Measurements from ENCODE around the gene LRATD1.
"Not testable (repeated sequence)": the region's sequence is repeated elsewhere in the genome, so short reads cannot be mapped to it uniquely, and the experiment has no call there.

GRCh38 chr2:14622550-14622939 lies 10.0 kb upstream of the LRATD1 start:
- TF ChIP-seq CTCF (IDR thresholded peaks at IDR 0.05 in 2 of 3, conservative IDR thresholded peaks at IDR 0.05 in 1 of 3; ENCODE audit: control insufficient read depth in 2 of 3, extremely low read depth in 1 of 3, insufficient read depth in 1 of 3, low read depth in 3 of 3, low read length in 3 of 3); ZZZ3 (IDR thresholded peaks at IDR 0.05; ENCODE audit: control insufficient read depth, insufficient read length, low read depth); RAD21 (IDR thresholded peaks at IDR 0.05; ENCODE audit: insufficient read depth, low read depth, low read length): not testable (repeated sequence)
